SK-N-SH (cell line): ENCODE results near the gene DPP10. TPM values are rescaled to one million over a fixed set of nuclear protein-coding genes. Genes with fewer than 3 reads are reported as not detected.

Source experiments
- CTCF ChIA-PET: fragments of 300-600, 350-600 bp; formaldehyde crosslinking; extraction: SDS; loops from one replicate; lab custom pipeline; 2021; lab: Yijun Ruan, JAX
- POLR2A ChIA-PET: fragments of 350-600 bp; sonication (Branson Sonifier 250); formaldehyde crosslinking; extraction: SDS; loops from one replicate; lab custom pipeline; 2020; ENCODE audit warnings: antibody characterized with exemption, inconsistent platforms; lab: Yijun Ruan, JAX
- DNase-seq: peaks from one replicate; pipeline ENCODE4 v3.0.0; 2012
- H2AFZ ChIP-seq: fragments of 200-600 bp; sonication (generic); 2 replicates; pipeline ENCODE4 v1.8.1; 2016; ENCODE audit warnings: antibody characterized with exemption, mild to moderate bottlenecking, low read depth
- H3F3A ChIP-seq: fragments of 200-600 bp; sonication (generic); replicated peaks from 2 replicates; pipeline ENCODE3; 2016; ENCODE audit warnings: antibody characterized with exemption, mild to moderate bottlenecking; ENCODE audit not compliant: insufficient read depth
- H3K27ac ChIP-seq, 2 experiments: fragments of 200-500 bp in 1 of 2; fragments of 200-600 bp in 1 of 2; sonication (Bioruptor generic) in 1 of 2; sonication (generic), shearing (Covaris generic) in 1 of 2; 2 replicates each; pipeline versions ENCODE4 v1.5.1 to v1.6.1; 2014 to 2016; ENCODE audit warnings: low read depth in 2 of 2, inconsistent platforms in 1 of 2, low read length in 1 of 2, mild to moderate bottlenecking in 1 of 2, mixed read lengths in 1 of 2
- H3K27me3 ChIP-seq: fragments of 200-600 bp; sonication (generic), shearing (Covaris generic); 2 replicates; pipeline ENCODE4 v1.6.1; 2016; ENCODE audit warnings: mixed run types; ENCODE audit not compliant: insufficient read depth
- H3K36me3 ChIP-seq, 2 experiments: fragments of 200-500 bp in 1 of 2; fragments of 200-600 bp in 1 of 2; sonication (Bioruptor generic) in 1 of 2; sonication (generic) in 1 of 2; replicated peaks in 1 of 2; 2 replicates each; pipeline versions ENCODE3 to v1.5.1; 2014 to 2016; ENCODE audit warnings: low read length in 1 of 2, mild to moderate bottlenecking in 1 of 2; ENCODE audit not compliant: insufficient read depth in 2 of 2, control insufficient read depth in 1 of 2
- H3K4me1 ChIP-seq, 2 experiments: fragments of 200-500 bp in 1 of 2; fragments of 200-600 bp in 1 of 2; sonication (Bioruptor generic) in 1 of 2; sonication (generic), shearing (Covaris generic) in 1 of 2; 2 replicates each; pipeline versions ENCODE4 v1.5.1 to v1.6.1; 2014 to 2016; ENCODE audit warnings: low read depth in 1 of 2, low read length in 1 of 2, mixed run types in 1 of 2; ENCODE audit not compliant: insufficient read depth in 2 of 2, control insufficient read depth in 1 of 2
- H3K4me2 ChIP-seq: fragments of 200-600 bp; sonication (generic), shearing (Covaris generic); 2 replicates; pipeline ENCODE4 v1.6.1; 2017; ENCODE audit warnings: mixed run types
- H3K4me3 ChIP-seq, 2 experiments: fragments of 200-500 bp in 1 of 2; fragments of 200-600 bp in 1 of 2; sonication (Bioruptor generic) in 1 of 2; sonication (generic), shearing (Covaris generic) in 1 of 2; 2 replicates each; pipeline versions ENCODE4 v1.5.1 to v1.8.1; 2014 to 2016; ENCODE audit warnings: low read depth in 2 of 2, inconsistent platforms in 1 of 2, low read length in 1 of 2, mild to moderate bottlenecking in 1 of 2, mixed read lengths in 1 of 2, moderate library complexity in 1 of 2
- H3K79me2 ChIP-seq: fragments of 200-600 bp; sonication (generic); 2 replicates; pipeline ENCODE4 v1.8.1; 2017; ENCODE audit warnings: mild to moderate bottlenecking; ENCODE audit not compliant: insufficient read depth
- H3K9ac ChIP-seq: fragments of 200-600 bp; sonication (generic); 2 replicates; pipeline ENCODE4 v1.6.1; 2017; ENCODE audit warnings: mixed run types
- H3K9me2 ChIP-seq: fragments of 200-600 bp; sonication (generic); 2 replicates; pipeline ENCODE4 v1.6.1; 2017; ENCODE audit warnings: mixed run types
- H3K9me3 ChIP-seq: fragments of 200-600 bp; sonication (generic); 2 replicates; pipeline ENCODE4 v1.6.1; 2017; ENCODE audit warnings: mixed run types, mild to moderate bottlenecking, moderate library complexity
- H4K20me1 ChIP-seq: fragments of 200-600 bp; sonication (generic); 2 replicates; pipeline ENCODE4 v1.6.1; 2017; ENCODE audit warnings: mild to moderate bottlenecking, mixed run types; ENCODE audit not compliant: insufficient read depth
- CHD2 ChIP-seq: fragments of 150-350 bp; IDR thresholded peaks from 2 replicates; pipeline ENCODE4 v1.6.1; 2018; ENCODE audit warnings: low read length; ENCODE audit not compliant: partially characterized antibody
- EP300 ChIP-seq, 2 experiments: IDR thresholded peaks; 2 replicates each; pipeline versions ENCODE4 v1.4.0 to v1.6.1; 2012; ENCODE audit warnings: borderline replicate concordance in 1 of 2, low read depth in 1 of 2, low read length in 1 of 2
- EZH2phosphoT487 ChIP-seq: fragments of 200-600 bp; sonication (generic); IDR thresholded peaks from 2 replicates; pipeline ENCODE4 v1.6.1; 2017; ENCODE audit warnings: low read depth, mixed run types, mild to moderate bottlenecking, antibody characterized with exemption, moderate library complexity, borderline replicate concordance
- FOSL2 ChIP-seq: IDR thresholded peaks from 2 replicates; pipeline ENCODE4 v1.4.0; 2012; ENCODE audit warnings: low read depth, mild to moderate bottlenecking, moderate library complexity, borderline replicate concordance
- FOXM1 ChIP-seq: IDR thresholded peaks from 2 replicates; pipeline ENCODE4 v1.4.0; 2012; ENCODE audit warnings: low read depth, mild to moderate bottlenecking
- GATA2 ChIP-seq: sonication (generic); formaldehyde crosslinking; IDR thresholded peaks from 2 replicates; pipeline ENCODE4 v1.5.0; 2020; ENCODE audit warnings: mild to moderate bottlenecking, missing genetic modification reagents
- JUND ChIP-seq: IDR thresholded peaks from 2 replicates; pipeline ENCODE4 v1.4.0; 2012
- POLR2AphosphoS5 ChIP-seq: IDR thresholded peaks from 2 replicates; pipeline ENCODE4 v1.6.1; 2012; ENCODE audit warnings: low read depth, low read length
- RFX5 ChIP-seq: IDR thresholded peaks from 2 replicates; pipeline ENCODE4 v1.6.1; 2012; ENCODE audit warnings: mild to moderate bottlenecking, improper control_type of control experiment, low read length
- SIN3A ChIP-seq: IDR thresholded peaks from 2 replicates; pipeline ENCODE4 v1.6.1; 2012; ENCODE audit warnings: low read depth, mild to moderate bottlenecking, low read length, moderate library complexity, borderline replicate concordance
- SMC3 ChIP-seq: IDR thresholded peaks from 2 replicates; pipeline ENCODE4 v1.6.1; 2012; ENCODE audit warnings: low read depth, low read length, improper control_type of control experiment
- TCF12 ChIP-seq: IDR thresholded peaks from 2 replicates; pipeline ENCODE4 v1.4.0; 2012
- TEAD4 ChIP-seq: IDR thresholded peaks from 2 replicates; pipeline ENCODE4 v1.4.0; 2012; ENCODE audit warnings: mild to moderate bottlenecking, borderline replicate concordance; ENCODE audit not compliant: insufficient read depth
- USF1 ChIP-seq: IDR thresholded peaks from 2 replicates; pipeline ENCODE4 v1.4.0; 2012; ENCODE audit warnings: low read depth, borderline replicate concordance
- USF2 ChIP-seq: fragments of 150-350 bp; IDR thresholded peaks from 2 replicates; pipeline ENCODE4 v1.6.1; 2017; ENCODE audit warnings: antibody characterized with exemption, low read length, low read depth, borderline replicate concordance
- YY1 ChIP-seq: IDR thresholded peaks from 2 replicates; pipeline ENCODE4 v1.4.0; 2012; ENCODE audit warnings: low read depth, mild to moderate bottlenecking
- ZBTB33 ChIP-seq: IDR thresholded peaks from 2 replicates; pipeline ENCODE4 v1.4.0; 2012; ENCODE audit warnings: low read depth, borderline replicate concordance
- WGBS: methylation state at CpG from one replicate; pipeline ENCODE4 v1.1.6; 2017; ENCODE audit warnings: low lambda C conversion rate; 5-methylcytosine and 5-hydroxymethylcytosine counted together
- polyA plus RNA-seq, 3 experiments: library from polyadenylated mRNA; depleted of rRNA; stranded (reverse); fragments of >200 nt; gene quantifications; 2 replicates each; pipeline ENCODE4 v1.2.3, GENCODE V29; 2012
- TF ChIP-seq, protein P1 (sequence below): IDR thresholded peaks from 2 replicates; pipeline ENCODE4 v1.6.1; 2012; ENCODE audit warnings: mild to moderate bottlenecking, low read depth, low read length, moderate library complexity

Gene DPP10
- polyA plus RNA-seq, 1 of the 3 experiments (the other 2 are of a cell fraction): not detected

GRCh38 chr2:114735126-114735525 is 292.7 kb downstream of the DPP10 start (continued):
- TF ChIP-seq POLR2AphosphoS5: no peak
- TF ChIP-seq TCF12: no peak
- no peak for TF ChIP-seq FOXM1

- Histone ChIP-seq H3K9me3 (no peaks in the 10 kb centered on the region), H3K27ac (no peak overlapping the region), H3K27me3 (no peaks in the 10 kb centered on the region), H3K36me3 (no peaks in the 10 kb centered on the region), H3K9ac (no peak overlapping the region), H3K79me2 (no peaks in the 10 kb centered on the region), H3K9me2 (no peaks in the 10 kb centered on the region), H3K4me1 (no peaks in the 10 kb centered on the region), H3K4me3 (no peak overlapping the region), H2AFZ (no peak overlapping the region), H3K4me2 (no peak overlapping the region), H3F3A (no peaks in the 10 kb centered on the region), H4K20me1 (no peaks in the 10 kb centered on the region)
- 0% methylated on average over 1 of the region's 1 CpG for WGBS
- TF ChIP-seq USF1 (no peak), SIN3A (no peak), TEAD4 (no peak), GATA2 (CRISPR knock-in tag) (no peak), SMC3 (no peak), POLR2AphosphoS5 (no peak), JUND (no peak), FOSL2 (no peak)
- TF ChIP-seq, protein P1, sequence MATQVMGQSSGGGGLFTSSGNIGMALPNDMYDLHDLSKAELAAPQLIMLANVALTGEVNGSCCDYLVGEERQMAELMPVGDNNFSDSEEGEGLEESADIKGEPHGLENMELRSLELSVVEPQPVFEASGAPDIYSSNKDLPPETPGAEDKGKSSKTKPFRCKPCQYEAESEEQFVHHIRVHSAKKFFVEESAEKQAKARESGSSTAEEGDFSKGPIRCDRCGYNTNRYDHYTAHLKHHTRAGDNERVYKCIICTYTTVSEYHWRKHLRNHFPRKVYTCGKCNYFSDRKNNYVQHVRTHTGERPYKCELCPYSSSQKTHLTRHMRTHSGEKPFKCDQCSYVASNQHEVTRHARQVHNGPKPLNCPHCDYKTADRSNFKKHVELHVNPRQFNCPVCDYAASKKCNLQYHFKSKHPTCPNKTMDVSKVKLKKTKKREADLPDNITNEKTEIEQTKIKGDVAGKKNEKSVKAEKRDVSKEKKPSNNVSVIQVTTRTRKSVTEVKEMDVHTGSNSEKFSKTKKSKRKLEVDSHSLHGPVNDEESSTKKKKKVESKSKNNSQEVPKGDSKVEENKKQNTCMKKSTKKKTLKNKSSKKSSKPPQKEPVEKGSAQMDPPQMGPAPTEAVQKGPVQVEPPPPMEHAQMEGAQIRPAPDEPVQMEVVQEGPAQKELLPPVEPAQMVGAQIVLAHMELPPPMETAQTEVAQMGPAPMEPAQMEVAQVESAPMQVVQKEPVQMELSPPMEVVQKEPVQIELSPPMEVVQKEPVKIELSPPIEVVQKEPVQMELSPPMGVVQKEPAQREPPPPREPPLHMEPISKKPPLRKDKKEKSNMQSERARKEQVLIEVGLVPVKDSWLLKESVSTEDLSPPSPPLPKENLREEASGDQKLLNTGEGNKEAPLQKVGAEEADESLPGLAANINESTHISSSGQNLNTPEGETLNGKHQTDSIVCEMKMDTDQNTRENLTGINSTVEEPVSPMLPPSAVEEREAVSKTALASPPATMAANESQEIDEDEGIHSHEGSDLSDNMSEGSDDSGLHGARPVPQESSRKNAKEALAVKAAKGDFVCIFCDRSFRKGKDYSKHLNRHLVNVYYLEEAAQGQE: no peak
- POLR2A ChIA-PET: no interaction called here
- CTCF ChIA-PET: no interaction called here
- DNase-seq: no peak
These were observed 299.8 kb downstream of the DPP10 start for GRCh38 chr2:114742245-114742644.

DNA sequence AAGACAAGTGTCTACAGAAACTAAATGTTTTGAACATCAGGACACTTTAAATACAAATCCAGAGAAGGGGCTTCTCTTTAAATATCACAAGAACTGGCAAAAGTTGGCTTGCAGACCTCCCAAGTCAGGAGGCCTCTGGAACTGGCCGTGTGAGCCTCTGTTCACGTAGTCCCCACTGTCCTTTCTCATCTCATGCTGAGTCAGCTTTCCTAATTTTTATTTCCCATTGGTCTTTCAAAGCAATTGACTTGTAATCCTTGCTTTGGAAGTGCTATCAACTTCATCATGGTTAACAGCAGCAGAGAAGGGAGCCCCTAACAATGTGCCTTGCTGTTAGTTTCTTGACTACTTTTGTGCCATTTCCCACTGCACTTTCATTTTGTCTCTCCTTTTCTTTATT is 303.3 kb downstream of the DPP10 start:
- ChIA-PET POLR2A (no interaction called here), CTCF (interaction anchor here (1.6 kb wide), 1 partner anchor 13 kb away, joined by 5 read pairs; no protein-coding TSS in a partner anchor)
- TF ChIP-seq CHD2 (no peak), RFX5 (no peak), ZBTB33 (no peak), EP300 (IDR thresholded peaks at IDR 0.05; ENCODE audit: borderline replicate concordance in 1 of 2, low read depth in 1 of 2, low read length in 1 of 2) (no peak), FOXM1 (no peak), EZH2phosphoT487 (no peak), USF2 (no peak), USF1 (no peak), YY1 (no peak), TEAD4 (no peak)
- H3K4me1 ChIP-seq: no peaks in the 10 kb centered on the region
- H4K20me1 ChIP-seq: no peaks in the 10 kb centered on the region
- no peaks in the 10 kb centered on the region for H3K27me3 ChIP-seq
- H3K4me2 ChIP-seq: no peak overlapping the region
- H3K9me2 ChIP-seq: no peaks in the 10 kb centered on the region
- H3K9ac ChIP-seq: no peak overlapping the region
- WGBS: 12% methylated on average over 2 of the region's 2 CpGs
- H3K4me3 ChIP-seq: no peak overlapping the region
- no peaks in the 10 kb centered on the region for H3F3A ChIP-seq
- no peaks in the 10 kb centered on the region for H3K9me3 ChIP-seq
- H3K36me3 ChIP-seq: no peaks in the 10 kb centered on the region
- no peak overlapping the region for H3K27ac ChIP-seq
- no peaks in the 10 kb centered on the region for H3K79me2 ChIP-seq
- DNase-seq: no peak
- no peak overlapping the region for H2AFZ ChIP-seq
